Peyer's patch (tissue), 4 donors: ENCODE measurements around the gene GPR107.

ENCODE experiments used
- POLR2A ChIP-seq, 2 donors: fragments of 450-650 bp; IDR thresholded peaks; one replicate each; pipeline ENCODE4 v1.5.1; 2017; ENCODE audit warnings: antibody characterized with exemption in 2 of 2, mild to moderate bottlenecking in 2 of 2, moderate library complexity in 2 of 2
- TF ChIP-seq, protein P1 (sequence below), 6 experiments: fragments of 450-650 bp in 4 of 6; fragments of 200-600 bp in 2 of 6; sonication (generic) in 1 of 6; IDR thresholded peaks; one replicate each; pipeline ENCODE4 v1.5.1; 2017 to 2019; ENCODE audit warnings: antibody characterized with exemption in 6 of 6, mild to moderate bottlenecking in 3 of 6, moderate library complexity in 1 of 6

DNA sequence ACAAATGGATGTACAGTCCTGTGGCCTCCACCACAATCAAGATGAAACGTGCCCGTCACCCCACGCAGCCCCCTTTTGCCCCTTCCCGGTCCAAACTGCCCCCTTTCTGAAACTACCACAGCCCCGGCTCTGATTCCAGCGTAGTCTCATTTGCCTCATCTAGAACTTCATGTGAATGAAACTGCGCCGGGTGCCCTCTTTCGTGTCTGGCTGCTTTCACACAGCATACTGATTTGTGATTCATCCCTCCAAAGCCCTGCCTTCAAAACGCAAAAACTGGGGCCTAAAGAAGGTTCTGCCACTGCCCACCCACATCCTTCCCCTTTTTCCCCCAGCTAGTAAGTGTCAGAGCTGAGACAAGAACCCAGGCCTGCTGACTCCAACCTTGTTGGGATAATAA is 87.0 kb downstream of the GPR107 start:
- no peak for TF ChIP-seq POLR2A (IDR thresholded peaks at IDR 0.05)
- TF ChIP-seq, protein P1, sequence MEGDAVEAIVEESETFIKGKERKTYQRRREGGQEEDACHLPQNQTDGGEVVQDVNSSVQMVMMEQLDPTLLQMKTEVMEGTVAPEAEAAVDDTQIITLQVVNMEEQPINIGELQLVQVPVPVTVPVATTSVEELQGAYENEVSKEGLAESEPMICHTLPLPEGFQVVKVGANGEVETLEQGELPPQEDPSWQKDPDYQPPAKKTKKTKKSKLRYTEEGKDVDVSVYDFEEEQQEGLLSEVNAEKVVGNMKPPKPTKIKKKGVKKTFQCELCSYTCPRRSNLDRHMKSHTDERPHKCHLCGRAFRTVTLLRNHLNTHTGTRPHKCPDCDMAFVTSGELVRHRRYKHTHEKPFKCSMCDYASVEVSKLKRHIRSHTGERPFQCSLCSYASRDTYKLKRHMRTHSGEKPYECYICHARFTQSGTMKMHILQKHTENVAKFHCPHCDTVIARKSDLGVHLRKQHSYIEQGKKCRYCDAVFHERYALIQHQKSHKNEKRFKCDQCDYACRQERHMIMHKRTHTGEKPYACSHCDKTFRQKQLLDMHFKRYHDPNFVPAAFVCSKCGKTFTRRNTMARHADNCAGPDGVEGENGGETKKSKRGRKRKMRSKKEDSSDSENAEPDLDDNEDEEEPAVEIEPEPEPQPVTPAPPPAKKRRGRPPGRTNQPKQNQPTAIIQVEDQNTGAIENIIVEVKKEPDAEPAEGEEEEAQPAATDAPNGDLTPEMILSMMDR (IDR thresholded peaks at IDR 0.05): no peak
